Activated naive CD4-positive, alpha-beta T cell treated with anti-CD3 and anti-CD28 coated beads for 36 hours (primary cell): ENCODE measurements around the gene RPL39L. TPM values are rescaled to one million over a fixed set of nuclear protein-coding genes. Genes with fewer than 3 reads are reported as not detected.

ENCODE experiments used
- CTCF ChIA-PET: fragments of 350-600 bp; sonication (Branson Sonifier 250); formaldehyde crosslinking; loops from one replicate; lab custom pipeline; 2021; ENCODE audit warnings: antibody characterized with exemption; lab: Charles Lee
- DNase-seq: peaks from one replicate; pipeline ENCODE4 v3.0.0-alpha.2; 2020
- H3K27ac Mint-ChIP-seq: one replicate; pipeline ENCODE4 v1.8.0; 2021; ENCODE audit warnings: mild to moderate bottlenecking, mixed read lengths
- H3K27me3 Mint-ChIP-seq: one replicate; pipeline ENCODE4 v1.8.0; 2021; ENCODE audit warnings: low read depth, mixed read lengths
- H3K36me3 Mint-ChIP-seq: one replicate; pipeline ENCODE4 v1.8.0; 2021; ENCODE audit warnings: low read depth, mixed read lengths
- H3K4me1 Mint-ChIP-seq: one replicate; pipeline ENCODE4 v1.8.0; 2021; ENCODE audit warnings: low read depth, mixed read lengths
- H3K4me3 Mint-ChIP-seq: one replicate; pipeline ENCODE4 v1.8.0; 2021; ENCODE audit warnings: mild to moderate bottlenecking, moderate library complexity, mixed read lengths
- H3K9me3 Mint-ChIP-seq: one replicate; pipeline ENCODE4 v1.8.0; 2021; ENCODE audit warnings: mixed read lengths
- intact Hi-C: fragments of 100-400 bp; cut with micrococcal nuclease; formaldehyde crosslinking; loops from one replicate; pipeline ENCODE4 v1.15.1; 2023
- total RNA-seq, 2 experiments: library from RNA; stranded (reverse); gene quantifications; one replicate each; pipeline ENCODE4 v1.2.3, GENCODE V29; 2021

RPL39L gene
- total RNA-seq, 2 experiments from 2014 or later: 19.2 to 20.9 TPM

- Mint-ChIP-seq H3K27me3 (no peaks in the 10 kb centered on the region), H3K9me3 (no peaks in the 10 kb centered on the region), H3K36me3 (peaks cover 48% of the 10 kb centered on the region), H3K4me3 (no peak overlapping the region), H3K27ac (peak overlapping the region; percentile 8), H3K4me1 (peaks cover 14% of the 10 kb centered on the region)
- DNase-seq: no peak
- CTCF ChIA-PET: interaction anchor here (0.5 kb wide), 1 partner anchor 64 kb away, joined by 4 read pairs; no protein-coding TSS in a partner anchor
- intact Hi-C loops: no loop called here
Observed at GRCh38 chr3:187073581-187074098, 65.7 kb downstream of the RPL39L start.

GRCh38 chr3:187072511-187072910, 66.8 kb downstream of the RPL39L start:
- Mint-ChIP-seq H3K36me3 (peaks cover 48% of the 10 kb centered on the region), H3K27ac (peak overlapping the region; percentile 14), H3K27me3 (no peaks in the 10 kb centered on the region), H3K9me3 (no peaks in the 10 kb centered on the region), H3K4me1 (peaks cover 17% of the 10 kb centered on the region), H3K4me3 (no peak overlapping the region)
- no peak for DNase-seq
- CTCF ChIA-PET: interaction anchor here (1.3 kb wide), 1 partner anchor 39 kb away, joined by 3 read pairs; no protein-coding TSS in a partner anchor
- intact Hi-C loops: no loop called here

- no peak overlapping the region for H3K4me3 Mint-ChIP-seq
- H3K36me3 Mint-ChIP-seq: peaks cover 50% of the 10 kb centered on the region
- peak overlapping the region; percentile 14 for H3K27ac Mint-ChIP-seq
- no peaks in the 10 kb centered on the region for H3K9me3 Mint-ChIP-seq
- intact Hi-C loops: no loop called here
- no peak for DNase-seq
- no peaks in the 10 kb centered on the region for H3K27me3 Mint-ChIP-seq
- CTCF ChIA-PET: interaction anchor here (1.3 kb wide), 1 partner anchor 40 kb away, joined by 3 read pairs; no protein-coding TSS in a partner anchor
- peaks cover 17% of the 10 kb centered on the region for H3K4me1 Mint-ChIP-seq
Observed at GRCh38 chr3:187072102-187072501, 67.2 kb downstream of the RPL39L start.

Other genes starting within 250 kb of the RPL39L start
- gene ST6GAL1, start 209.0 kb downstream of the RPL39L start, total RNA-seq: 10 to 100 TPM; 76.2 to 78.0 TPM
- gene RTP1, start 58.0 kb upstream of the RPL39L start, total RNA-seq: not detected
- gene MASP1, start 152.2 kb upstream of the RPL39L start, total RNA-seq: not detected
- gene RTP4, start 228.9 kb upstream of the RPL39L start, total RNA-seq: under 1 TPM; 0.43 to 0.81 TPM